BJ (cell line): Measurements from ENCODE around the gene TMEM238. TPM values are rescaled to one million over a fixed set of nuclear protein-coding genes. Genes with fewer than 3 reads are reported as not detected.
A peak's percentile ranks its signal among the peaks of the same experiment; 100 is the strongest.
"Not testable (repeated sequence)": the region's sequence is repeated elsewhere in the genome, so short reads cannot be mapped to it uniquely, and the experiment has no call there.

Source experiments
- CTCF ChIA-PET: fragments of 350-600 bp; formaldehyde crosslinking; extraction: SDS; loops from one replicate; lab custom pipeline; 2021; ENCODE audit warnings: antibody characterized with exemption, inconsistent platforms; lab: Yijun Ruan, JAX
- POLR2A ChIA-PET: fragments of 300-600 bp; sonication (Branson Sonifier 250); formaldehyde crosslinking; extraction: SDS; loops from one replicate; lab custom pipeline; 2021; ENCODE audit warnings: antibody characterized with exemption; lab: Charles Lee
- DNase-seq: peaks from one replicate; pipeline ENCODE4 v3.0.0-alpha.2; 2011; ENCODE audit warnings: low read depth
- H3K27me3 ChIP-seq: 2 replicates; pipeline ENCODE4 v1.6.0; 2011; ENCODE audit warnings: low read length; ENCODE audit not compliant: control insufficient read depth, insufficient read depth
- H3K36me3 ChIP-seq: 2 replicates; pipeline ENCODE4 v1.5.1; 2011; ENCODE audit warnings: low read length; ENCODE audit not compliant: control insufficient read depth, insufficient read depth
- H3K4me3 ChIP-seq: 2 replicates; pipeline ENCODE4 v1.5.1; 2011; ENCODE audit warnings: low read depth, mild to moderate bottlenecking, control low read depth, low read length
- CTCF ChIP-seq: IDR thresholded peaks from 2 replicates; pipeline ENCODE4 v1.5.1; 2011; ENCODE audit warnings: low read depth, mild to moderate bottlenecking, control low read depth, inconsistent platforms, low read length, moderate library complexity; ENCODE audit not compliant: insufficient read depth
- polyA plus RNA-seq: library from polyadenylated mRNA; depleted of rRNA; stranded (reverse); fragments of >200 nt; gene quantifications from 2 replicates; pipeline ENCODE4 v1.2.3, GENCODE V29; 2011

The TMEM238 gene
- polyA plus RNA-seq, 1 experiment = 0.10 TPM

GRCh38 chr19:55418185-55418584, 34.1 kb upstream of the TMEM238 start:
- peak; percentile 37 for DNase-seq
- ChIA-PET CTCF (interaction anchor here (0.6 to 6.0 kb wide), 42 partner anchors 9 to 331 kb away, joined by 3 to 72 read pairs (median 5); partner anchors contain the start of genes SHISA7, TMEM150B, TMEM238 and UBE2S), POLR2A (interaction anchor here (1.2 kb wide), 1 partner anchor 10 kb away, joined by 4 read pairs; no protein-coding TSS in a partner anchor)
- peak; percentile 81 for TF ChIP-seq CTCF
- Histone ChIP-seq H3K27me3 (no peaks in the 10 kb centered on the region), H3K36me3 (no peaks in the 10 kb centered on the region), H3K4me3 (no peak overlapping the region)

- no peak overlapping the region for H3K4me3 ChIP-seq
- ChIA-PET POLR2A (no interaction called here), CTCF (interaction anchor here (1.0 to 2.4 kb wide), 4 partner anchors 8 to 269 kb away, joined by 3 to 13 read pairs (median 4); no protein-coding TSS in a partner anchor)
- H3K27me3 ChIP-seq = no peaks in the 10 kb centered on the region
- peaks cover 4% of the 10 kb centered on the region for H3K36me3 ChIP-seq
- no peak for DNase-seq
- TF ChIP-seq CTCF = no peak
These were observed 26.1 kb upstream of the TMEM238 start for GRCh38 chr19:55410168-55410567.

GRCh38 chr19:55409179-55409578, 25.1 kb upstream of the TMEM238 start:
- H3K27me3 ChIP-seq, DNase-seq, POLR2A ChIA-PET, H3K4me3 ChIP-seq, H3K36me3 ChIP-seq: not testable (repeated sequence)
- CTCF ChIA-PET = interaction anchor here (0.8 to 2.4 kb wide), 5 partner anchors 9 to 321 kb away, joined by 3 to 13 read pairs (median 4); no protein-coding TSS in a partner anchor

GRCh38 chr19:55408533-55408872, 24.4 kb upstream of the TMEM238 start:
- H3K36me3 ChIP-seq = peaks cover 4% of the 10 kb centered on the region
- ChIA-PET CTCF (interaction anchor here (1.3 to 2.4 kb wide), 3 partner anchors 9 to 320 kb away, joined by 4 to 13 read pairs (median 6); no protein-coding TSS in a partner anchor), POLR2A (no interaction called here)
- no peak for TF ChIP-seq CTCF
- no peaks in the 10 kb centered on the region for H3K27me3 ChIP-seq
- peak overlapping the region; percentile 44 for H3K4me3 ChIP-seq
- no peak for DNase-seq

GRCh38 chr19:55407800-55408532, 23.9 kb upstream of the TMEM238 start:
- TF ChIP-seq CTCF = no peak
- DNase-seq = peak; percentile 97
- peaks cover 4% of the 10 kb centered on the region for H3K36me3 ChIP-seq
- POLR2A ChIA-PET = interaction anchor here (0.5 to 1.4 kb wide), 6 partner anchors 9 to 979 kb away, joined by 3 to 5 read pairs (median 4); partner anchors contain the start of gene HSPBP1
- H3K27me3 ChIP-seq = no peaks in the 10 kb centered on the region
- CTCF ChIA-PET = interaction anchor here (0.6 to 2.4 kb wide), 3 partner anchors 10 to 96 kb away, joined by 3 to 13 read pairs (median 6); no protein-coding TSS in a partner anchor
- peak overlapping the region; percentile 92 for H3K4me3 ChIP-seq

GRCh38 chr19:55407550-55407799, 23.4 kb upstream of the TMEM238 start, which contains the start of gene UBE2S:
UBE2S (minus strand) TSS chr19:55407788; CDS start chr19:55407589, 199 bp downstream.
- H3K36me3 ChIP-seq, H3K27me3 ChIP-seq, DNase-seq: not testable (repeated sequence)
- peak within 1 kb of the TSS; percentile 92 for H3K4me3 ChIP-seq
- ChIA-PET CTCF (interaction anchor here (0.6 kb wide), 1 partner anchor 11 kb away, joined by 3 read pairs; no protein-coding TSS in a partner anchor), POLR2A (interaction anchor here (0.6 to 1.4 kb wide), 6 partner anchors 8 to 978 kb away, joined by 3 to 5 read pairs (median 3); partner anchors contain the start of genes HSPBP1 and TMEM238)
